GM12878 (cell line): ENCODE data around the gene SRXN1. TPM values are rescaled to one million over a fixed set of nuclear protein-coding genes. Genes with fewer than 3 reads are reported as not detected.

ENCODE experiments used
- ATAC-seq: fragments of 200-7000 bp; cut with Tn5 transposase; 3 replicates; pipeline ENCODE4 v1.9.1; 2020; ENCODE audit warnings: mild to moderate bottlenecking, moderate library complexity
- BruUV-seq: library from RNA; stranded (reverse); fragments of 400-500 nt; replicated peaks from 2 replicates; lab custom pipeline; 2021; lab: Mats Ljungman, UMichigan
- CTCF ChIA-PET: fragments of 300-600 bp; sonication (Branson Sonifier 250); formaldehyde crosslinking; extraction: SDS; loops from one replicate; lab custom pipeline; 2021; ENCODE audit warnings: inconsistent platforms; lab: Yijun Ruan, JAX
- POLR2A ChIA-PET: fragments of 350-600 bp; formaldehyde crosslinking; extraction: SDS; loops from one replicate; lab custom pipeline; 2021; ENCODE audit warnings: inconsistent platforms; lab: Charles Lee
- RAD21 ChIA-PET: fragments of 300-600 bp; sonication (Branson Sonifier 250); formaldehyde crosslinking; loops from one replicate; lab custom pipeline; 2023; ENCODE audit warnings: antibody characterized with exemption; ENCODE audit not compliant: unreplicated experiment; lab: Charles Lee
- SMC1A ChIA-PET: fragments of 300-600 bp; sonication (Branson Sonifier 250); formaldehyde crosslinking; loops from one replicate; lab custom pipeline; 2023; ENCODE audit not compliant: unreplicated experiment, uncharacterized antibody; lab: Charles Lee
- DNase-seq: peaks from one replicate; pipeline ENCODE4 v3.0.0-alpha.2; 2011; ENCODE audit warnings: low read depth, low spot score
- FAIRE-seq: peaks from 3 replicates; lab custom pipeline; 2011; peaks lifted over from hg19 to GRCh38; lab: Jason Lieb, UNC
- H2AFZ ChIP-seq: 2 replicates; pipeline ENCODE4 v1.6.0; 2011; ENCODE audit warnings: low read depth, low read length, control low read depth; ENCODE audit not compliant: control insufficient read depth
- H3K27ac ChIP-seq: 2 replicates; pipeline ENCODE4 v1.5.1; 2011; ENCODE audit warnings: control low read depth; ENCODE audit not compliant: control insufficient read depth, insufficient read depth
- H3K27me3 ChIP-seq, 2 experiments: replicated peaks in 1 of 2; 2 replicates each; pipeline versions ENCODE4 v1.6.0 to v1.6.1; 2011; ENCODE audit warnings: low read length in 1 of 2; ENCODE audit not compliant: control insufficient read depth in 2 of 2, insufficient read depth in 2 of 2
- H3K36me3 ChIP-seq, 2 experiments: 2 replicates each; pipeline ENCODE4 v1.5.1; 2011; ENCODE audit warnings: low read length in 1 of 2; ENCODE audit not compliant: control insufficient read depth in 2 of 2, insufficient read depth in 2 of 2
- H3K4me1 ChIP-seq: 2 replicates; pipeline ENCODE4 v1.6.1; 2011; ENCODE audit warnings: mild to moderate bottlenecking, low read length, moderate library complexity, mixed read lengths; ENCODE audit not compliant: control insufficient read depth, insufficient read depth
- H3K4me2 ChIP-seq: 2 replicates; pipeline ENCODE4 v1.6.0; 2011; ENCODE audit warnings: control low read depth; ENCODE audit not compliant: control insufficient read depth, insufficient read depth
- H3K4me3 ChIP-seq: fragments of 200-600 bp; sonication (generic); 2 replicates; pipeline ENCODE4 v1.5.1; 2016
- H3K79me2 ChIP-seq: 2 replicates; pipeline ENCODE4 v1.6.0; 2011; ENCODE audit warnings: low read length; ENCODE audit not compliant: control insufficient read depth, insufficient read depth
- H3K9ac ChIP-seq: 2 replicates; pipeline ENCODE4 v1.8.0; 2011; ENCODE audit warnings: low read length, control low read depth, mixed read lengths; ENCODE audit not compliant: control insufficient read depth, insufficient read depth
- H3K9me3 ChIP-seq: replicated peaks from 3 replicates; pipeline ENCODE4 v1.5.1; 2011; ENCODE audit warnings: mild to moderate bottlenecking, low read length; ENCODE audit not compliant: control insufficient read depth, insufficient read depth
- H4K20me1 ChIP-seq: 2 replicates; pipeline ENCODE4 v1.6.0; 2011; ENCODE audit not compliant: control insufficient read depth, insufficient read depth
- CBX5 ChIP-seq: sonication (generic); IDR thresholded peaks from 2 replicates; pipeline ENCODE4 v1.6.1; 2016; ENCODE audit warnings: low read depth, moderate library complexity, mild to moderate bottlenecking, inconsistent platforms
- HDGF ChIP-seq: fragments of 450-650 bp; IDR thresholded peaks from 2 replicates; pipeline ENCODE4 v1.6.1; 2016; ENCODE audit warnings: antibody characterized with exemption
- MEF2A ChIP-seq: IDR thresholded peaks from 2 replicates; pipeline ENCODE4 v1.6.1; 2011; ENCODE audit warnings: low read depth, mild to moderate bottlenecking, low read length, moderate library complexity; ENCODE audit not compliant: insufficient read depth
- NR2C1 ChIP-seq: fragments of 450-650 bp; IDR thresholded peaks from 2 replicates; pipeline ENCODE4 v1.6.1; 2017; ENCODE audit warnings: antibody characterized with exemption, mild to moderate bottlenecking, moderate library complexity
- SUZ12 ChIP-seq: fragments of 200-600 bp; sonication (generic); IDR thresholded peaks from one replicate; pipeline ENCODE4 v1.6.1; 2018; ENCODE audit warnings: antibody characterized with exemption, mild to moderate bottlenecking; ENCODE audit not compliant: unreplicated experiment
- TARDBP ChIP-seq: IDR thresholded peaks from 2 replicates; pipeline ENCODE4 v1.6.1; 2016; ENCODE audit warnings: borderline replicate concordance
- TCF7 ChIP-seq: IDR thresholded peaks from 2 replicates; pipeline ENCODE4 v1.6.1; 2014; ENCODE audit warnings: antibody characterized with exemption, borderline replicate concordance
- ZNF622 ChIP-seq: fragments of 450-650 bp; IDR thresholded peaks from 2 replicates; pipeline ENCODE4 v1.6.1; 2017; ENCODE audit warnings: mild to moderate bottlenecking, inconsistent platforms
- ZSCAN29 ChIP-seq: fragments of 450-650 bp; IDR thresholded peaks from 2 replicates; pipeline ENCODE4 v1.6.1; 2017; ENCODE audit warnings: mild to moderate bottlenecking, moderate library complexity
- WGBS: methylation state at CpG from one replicate; pipeline ENCODE4 v1.1.6; 2016; ENCODE audit warnings: low lambda C conversion rate; ENCODE audit not compliant: insufficient replicate concordance, insufficient coverage; ENCODE audit errors: missing lambda C conversion rate; 5-methylcytosine and 5-hydroxymethylcytosine counted together
- in situ Hi-C: fragments of 300-500 bp; cut with MboI; formaldehyde crosslinking; loops from 9 replicates; pipeline ENCODE4 v1.14.3; 2018; ENCODE audit warnings: mixed read lengths
- intact Hi-C: fragments of 100-400 bp; cut with micrococcal nuclease; formaldehyde crosslinking; loops from one replicate; pipeline ENCODE4 v1.14.2; 2022; ENCODE audit not compliant: unreplicated experiment
- polyA plus RNA-seq, 11 experiments: library from polyadenylated mRNA; depleted of rRNA in 4 of 11; unstranded in 6 of 11; stranded (reverse) in 5 of 11; fragments of >200 nt; fragmentation: Nextera tagmentation in 4 of 11; fragmentation: Illumina TruSeq in 1 of 11; extraction: Ambion mirVana in 4 of 11; extraction: Trizol in 1 of 11; gene quantifications; 1 replicate in 1 of 11; 2 replicates in 10 of 11; pipeline versions ENCODE4 v1.2.1 to v1.2.3, GENCODE V29; 2011 to 2016; ENCODE audit warnings: inconsistent platforms in 2 of 11, missing spikeins in 2 of 11, low read depth in 1 of 11
- total RNA-seq, 4 experiments: library from RNA; depleted of rRNA in 3 of 4; stranded (reverse); fragments of >200 nt in 3 of 4; fragmentation: Illumina TruSeq in 1 of 4; extraction: Trizol in 1 of 4; gene quantifications; 2 replicates each; pipeline versions ENCODE4 v1.2.1 to v1.2.3, GENCODE V29; 2013 to 2021
- TF ChIP-seq, protein P1 (sequence below): fragments of 450-650 bp; formaldehyde crosslinking; IDR thresholded peaks from 2 replicates; pipeline ENCODE4 v1.5.0; 2022; ENCODE audit warnings: mild to moderate bottlenecking, missing genetic modification characterization
- TF ChIP-seq, protein P2 (sequence below): fragments of 450-650 bp; IDR thresholded peaks from 2 replicates; pipeline ENCODE4 v1.6.1; 2016; ENCODE audit warnings: mild to moderate bottlenecking, moderate library complexity, borderline replicate concordance

The SRXN1 gene
- total and polyA plus RNA-seq, 10 of the 15 experiments (the other 5 are each of a cell fraction or from before 2014, with no cell fraction given), result 4.1 to 20.5 (median 15.6) TPM

DNA sequence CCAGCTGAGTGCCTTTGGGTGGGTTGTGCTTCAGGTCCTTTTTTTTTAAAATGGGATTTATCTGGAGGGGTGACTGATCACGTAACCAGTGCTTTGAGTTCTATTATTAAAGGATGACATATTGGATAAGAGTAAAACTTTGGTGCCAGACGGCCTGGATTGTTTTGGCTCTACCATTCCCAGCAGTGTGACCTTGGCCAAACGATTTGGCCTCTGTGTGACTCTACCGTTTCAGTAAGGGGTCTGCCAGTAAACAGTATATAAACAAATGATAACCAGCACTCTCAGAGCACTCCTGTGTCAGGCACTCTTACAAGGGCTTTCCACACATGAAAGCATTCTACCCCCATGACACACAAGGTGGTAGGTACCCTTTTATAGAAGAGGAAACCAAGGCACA lies 13.9 kb upstream of the SRXN1 start (continued):
- TF ChIP-seq, protein P1, sequence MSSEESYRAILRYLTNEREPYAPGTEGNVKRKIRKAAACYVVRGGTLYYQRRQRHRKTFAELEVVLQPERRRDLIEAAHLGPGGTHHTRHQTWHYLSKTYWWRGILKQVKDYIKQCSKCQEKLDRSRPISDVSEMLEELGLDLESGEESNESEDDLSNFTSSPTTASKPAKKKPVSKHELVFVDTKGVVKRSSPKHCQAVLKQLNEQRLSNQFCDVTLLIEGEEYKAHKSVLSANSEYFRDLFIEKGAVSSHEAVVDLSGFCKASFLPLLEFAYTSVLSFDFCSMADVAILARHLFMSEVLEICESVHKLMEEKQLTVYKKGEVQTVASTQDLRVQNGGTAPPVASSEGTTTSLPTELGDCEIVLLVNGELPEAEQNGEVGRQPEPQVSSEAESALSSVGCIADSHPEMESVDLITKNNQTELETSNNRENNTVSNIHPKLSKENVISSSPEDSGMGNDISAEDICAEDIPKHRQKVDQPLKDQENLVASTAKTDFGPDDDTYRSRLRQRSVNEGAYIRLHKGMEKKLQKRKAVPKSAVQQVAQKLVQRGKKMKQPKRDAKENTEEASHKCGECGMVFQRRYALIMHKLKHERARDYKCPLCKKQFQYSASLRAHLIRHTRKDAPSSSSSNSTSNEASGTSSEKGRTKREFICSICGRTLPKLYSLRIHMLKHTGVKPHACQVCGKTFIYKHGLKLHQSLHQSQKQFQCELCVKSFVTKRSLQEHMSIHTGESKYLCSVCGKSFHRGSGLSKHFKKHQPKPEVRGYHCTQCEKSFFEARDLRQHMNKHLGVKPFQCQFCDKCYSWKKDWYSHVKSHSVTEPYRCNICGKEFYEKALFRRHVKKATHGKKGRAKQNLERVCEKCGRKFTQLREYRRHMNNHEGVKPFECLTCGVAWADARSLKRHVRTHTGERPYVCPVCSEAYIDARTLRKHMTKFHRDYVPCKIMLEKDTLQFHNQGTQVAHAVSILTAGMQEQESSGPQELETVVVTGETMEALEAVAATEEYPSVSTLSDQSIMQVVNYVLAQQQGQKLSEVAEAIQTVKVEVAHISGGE (CRISPR knock-in tag), result no peak
- TF ChIP-seq SUZ12 (no peak), ZSCAN29 (no peak)
- TF ChIP-seq, protein P2, sequence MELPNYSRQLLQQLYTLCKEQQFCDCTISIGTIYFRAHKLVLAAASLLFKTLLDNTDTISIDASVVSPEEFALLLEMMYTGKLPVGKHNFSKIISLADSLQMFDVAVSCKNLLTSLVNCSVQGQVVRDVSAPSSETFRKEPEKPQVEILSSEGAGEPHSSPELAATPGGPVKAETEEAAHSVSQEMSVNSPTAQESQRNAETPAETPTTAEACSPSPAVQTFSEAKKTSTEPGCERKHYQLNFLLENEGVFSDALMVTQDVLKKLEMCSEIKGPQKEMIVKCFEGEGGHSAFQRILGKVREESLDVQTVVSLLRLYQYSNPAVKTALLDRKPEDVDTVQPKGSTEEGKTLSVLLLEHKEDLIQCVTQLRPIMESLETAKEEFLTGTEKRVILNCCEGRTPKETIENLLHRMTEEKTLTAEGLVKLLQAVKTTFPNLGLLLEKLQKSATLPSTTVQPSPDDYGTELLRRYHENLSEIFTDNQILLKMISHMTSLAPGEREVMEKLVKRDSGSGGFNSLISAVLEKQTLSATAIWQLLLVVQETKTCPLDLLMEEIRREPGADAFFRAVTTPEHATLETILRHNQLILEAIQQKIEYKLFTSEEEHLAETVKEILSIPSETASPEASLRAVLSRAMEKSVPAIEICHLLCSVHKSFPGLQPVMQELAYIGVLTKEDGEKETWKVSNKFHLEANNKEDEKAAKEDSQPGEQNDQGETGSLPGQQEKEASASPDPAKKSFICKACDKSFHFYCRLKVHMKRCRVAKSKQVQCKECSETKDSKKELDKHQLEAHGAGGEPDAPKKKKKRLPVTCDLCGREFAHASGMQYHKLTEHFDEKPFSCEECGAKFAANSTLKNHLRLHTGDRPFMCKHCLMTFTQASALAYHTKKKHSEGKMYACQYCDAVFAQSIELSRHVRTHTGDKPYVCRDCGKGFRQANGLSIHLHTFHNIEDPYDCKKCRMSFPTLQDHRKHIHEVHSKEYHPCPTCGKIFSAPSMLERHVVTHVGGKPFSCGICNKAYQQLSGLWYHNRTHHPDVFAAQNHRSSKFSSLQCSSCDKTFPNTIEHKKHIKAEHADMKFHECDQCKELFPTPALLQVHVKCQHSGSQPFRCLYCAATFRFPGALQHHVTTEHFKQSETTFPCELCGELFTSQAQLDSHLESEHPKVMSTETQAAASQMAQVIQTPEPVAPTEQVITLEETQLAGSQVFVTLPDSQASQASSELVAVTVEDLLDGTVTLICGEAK, result no peak

DNA sequence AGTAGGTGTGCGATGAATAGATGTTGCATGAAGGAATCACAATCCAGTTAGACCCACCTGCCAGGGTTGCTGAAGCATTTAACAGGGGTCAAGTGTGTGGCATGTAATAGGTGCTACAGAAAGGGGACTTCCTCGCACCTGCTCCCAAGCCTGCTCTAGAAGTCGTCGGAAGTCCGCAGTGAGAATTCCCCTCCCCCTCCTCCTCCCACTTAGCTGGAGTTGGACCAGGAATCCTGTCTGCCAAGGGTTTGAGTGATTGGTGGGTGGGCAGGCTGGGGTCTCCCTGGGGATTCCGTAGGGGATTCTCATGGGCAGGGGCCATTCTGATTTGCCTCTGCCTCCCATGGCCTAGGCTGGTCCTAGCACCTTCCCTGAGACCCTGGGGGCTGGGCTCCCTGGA lies 12.3 kb upstream of the SRXN1 start:
- Histone ChIP-seq H3K4me1 (no peaks in the 10 kb centered on the region), H3K4me2 (no peak overlapping the region), H2AFZ (no peak overlapping the region), H3K27me3 (peaks cover 3 to 6% of the 10 kb centered on the region in 2 experiments), H3K27ac (no peak overlapping the region), H3K4me3 (no peak overlapping the region), H3K9ac (no peak overlapping the region), H3K36me3 (no peaks in the 10 kb centered on the region), H4K20me1 (no peaks in the 10 kb centered on the region), H3K79me2 (no peaks in the 10 kb centered on the region), H3K9me3 (no peaks in the 10 kb centered on the region)
- in situ Hi-C loops (no loop called here), intact Hi-C loops (loop anchor here (5.0 kb wide), 1 partner anchor 313 kb away; no protein-coding TSS in a partner anchor)
- ChIA-PET CTCF (interaction anchor here (0.7 to 1.7 kb wide), 4 partner anchors 8 to 43 kb away, joined by 3 to 7 read pairs (median 4); no protein-coding TSS in a partner anchor), POLR2A (no interaction called here), SMC1A (no interaction called here), RAD21 (no interaction called here)
- ATAC-seq (no peak), DNase-seq (no peak), FAIRE-seq (no peak)
- BruUV-seq, result no TSS peak
- WGBS, result 17% methylated on average over 6 of the region's 6 CpGs
- TF ChIP-seq NR2C1 (no peak), CBX5 (no peak), TARDBP (no peak), MEF2A (no peak), ZNF622 (no peak), TCF7 (no peak), HDGF (no peak)
